ENCODE results near the gene TP73.

The TP73 gene

DNA sequence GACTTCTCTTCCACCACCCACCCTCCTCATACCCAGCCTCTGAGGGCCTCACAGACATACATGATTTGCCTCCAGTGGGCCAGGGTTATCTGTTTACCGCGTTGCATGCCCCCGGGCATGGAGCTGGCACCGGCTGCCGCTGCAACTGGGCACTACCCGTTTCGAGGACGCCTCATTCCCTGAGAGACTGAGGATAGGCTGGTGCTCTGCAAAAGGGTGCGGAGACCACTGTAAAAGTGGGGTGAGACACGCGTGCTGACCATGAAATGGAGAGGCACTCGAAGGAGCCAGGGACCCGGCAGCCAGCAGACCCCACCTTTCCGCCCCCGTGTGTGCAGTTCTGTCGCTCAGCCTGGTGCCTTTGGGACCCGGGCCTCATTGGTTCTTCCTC, 20.6 kb downstream of the TP73 start:
- DNase-seq (ENCODE audit: low spot score): no peak
- CTCF ChIA-PET: interaction anchor here (0.8 to 0.9 kb wide), 2 partner anchors 51 to 197 kb away, joined by 3 to 4 read pairs; no protein-coding TSS in a partner anchor
- no peak for TF ChIP-seq CTCF (conservative IDR thresholded peaks at IDR 0.05; ENCODE audit: low read depth)
- H3K27ac ChIP-seq: no peak overlapping the region
- POLR2A ChIA-PET (ENCODE audit: low non-redundant PET): interaction anchor here (0.8 kb wide), 1 partner anchor 21 kb away, joined by 5 read pairs; the partner anchor contains the start of gene TP73

- ChIA-PET CTCF (interaction anchor here (0.9 kb wide), 1 partner anchor 51 kb away, joined by 4 read pairs; no protein-coding TSS in a partner anchor), POLR2A (ENCODE audit: low non-redundant PET) (no interaction called here)
- H3K27ac ChIP-seq: no peak overlapping the region
- TF ChIP-seq CTCF (conservative IDR thresholded peaks at IDR 0.05; ENCODE audit: low read depth): no peak
- DNase-seq (ENCODE audit: low spot score): no peak
Measured at GRCh38 chr1:3673381-3674099, 21.2 kb downstream of the TP73 start.

GRCh38 chr1:3674100-3675094, 22.1 kb downstream of the TP73 start:
- TF ChIP-seq CTCF (conservative IDR thresholded peaks at IDR 0.05; ENCODE audit: low read depth): no peak
- H3K27ac ChIP-seq: no peak overlapping the region
- CTCF ChIA-PET: no interaction called here
- no peak for DNase-seq (ENCODE audit: low spot score)
- POLR2A ChIA-PET (ENCODE audit: low non-redundant PET): no interaction called here

GRCh38 chr1:3675436-3675835, 23.1 kb downstream of the TP73 start:
- TF ChIP-seq CTCF (conservative IDR thresholded peaks at IDR 0.05; ENCODE audit: low read depth): no peak
- CTCF ChIA-PET: no interaction called here
- DNase-seq (ENCODE audit: low spot score): no peak
- no peak overlapping the region for H3K27ac ChIP-seq
- POLR2A ChIA-PET (ENCODE audit: low non-redundant PET): no interaction called here

GRCh38 chr1:3676581-3677470, 24.5 kb downstream of the TP73 start:
- no peak for DNase-seq (ENCODE audit: low spot score)
- H3K27ac ChIP-seq: 0 out of 2 replicates have a peak overlapping the region, but pooled peaks have one; percentile 5
- no peak for TF ChIP-seq CTCF (conservative IDR thresholded peaks at IDR 0.05; ENCODE audit: low read depth)
- ChIA-PET POLR2A (ENCODE audit: low non-redundant PET) (no interaction called here), CTCF (interaction anchor here (0.6 to 1.4 kb wide), 2 partner anchors 48 to 50 kb away, joined by 4 to 5 read pairs; no protein-coding TSS in a partner anchor)

Data from RWPE1 (cell line).